Calu3 (cell line): Measurements from ENCODE around the gene CLCN7. TPM values are rescaled to one million over a fixed set of nuclear protein-coding genes. Genes with fewer than 3 reads are reported as not detected.

ENCODE experiments used
- BruUV-seq: library from RNA; stranded (reverse); fragments of 400-500 nt; replicated peaks from 2 replicates; lab custom pipeline; 2021; lab: Mats Ljungman, UMichigan
- CTCF ChIA-PET: fragments of 300-600 bp; sonication (Branson Sonifier 250); formaldehyde crosslinking; loops from one replicate; lab custom pipeline; 2022; ENCODE audit warnings: antibody characterized with exemption; lab: Charles Lee
- DNase-seq: peaks from one replicate; pipeline ENCODE4 v3.0.0; 2022
- H3K27ac Mint-ChIP-seq: one replicate; pipeline ENCODE4 v1.8.0; 2022; ENCODE audit warnings: mixed read lengths; ENCODE audit not compliant: unreplicated experiment
- H3K27me3 Mint-ChIP-seq: one replicate; pipeline ENCODE4 v1.8.0; 2022; ENCODE audit warnings: mixed read lengths; ENCODE audit not compliant: unreplicated experiment
- H3K36me3 Mint-ChIP-seq: one replicate; pipeline ENCODE4 v1.8.0; 2022; ENCODE audit warnings: mild to moderate bottlenecking, moderate library complexity, mixed read lengths; ENCODE audit not compliant: insufficient read depth, unreplicated experiment
- H3K4me1 Mint-ChIP-seq: one replicate; pipeline ENCODE4 v1.8.0; 2022; ENCODE audit warnings: mild to moderate bottlenecking, low read depth, mixed read lengths; ENCODE audit not compliant: unreplicated experiment
- H3K4me3 Mint-ChIP-seq: one replicate; pipeline ENCODE4 v1.8.0; 2022; ENCODE audit warnings: mild to moderate bottlenecking, low read depth, moderate library complexity, mixed read lengths; ENCODE audit not compliant: unreplicated experiment
- H3K9me3 Mint-ChIP-seq: one replicate; pipeline ENCODE4 v1.8.0; 2022; ENCODE audit warnings: low read depth, mixed read lengths; ENCODE audit not compliant: unreplicated experiment
- CTCF ChIP-seq: fragments of 200-600 bp; IDR thresholded peaks from one replicate; pipeline ENCODE4 v1.8.0; 2022; ENCODE audit warnings: antibody characterized with exemption; ENCODE audit not compliant: unreplicated experiment
- intact Hi-C: fragments of 100-400 bp; cut with micrococcal nuclease; formaldehyde crosslinking; loops from one replicate; pipeline ENCODE4 v1.10.0; 2022; ENCODE audit not compliant: unreplicated experiment
- total RNA-seq: library from RNA; stranded (reverse); gene quantifications from 2 replicates; pipeline ENCODE4 v1.2.3, GENCODE V29; 2022

Gene CLCN7
- total RNA-seq, 1 experiment from 2014 or later: 117 TPM

- Mint-ChIP-seq H3K36me3 (peaks cover 23% of the 10 kb centered on the region), H3K4me3 (no peak overlapping the region), H3K27me3 (no peaks in the 10 kb centered on the region), H3K27ac (no peak overlapping the region), H3K9me3 (no peaks in the 10 kb centered on the region), H3K4me1 (no peaks in the 10 kb centered on the region)
- BruUV-seq: no TSS peak
- TF ChIP-seq CTCF: no peak
- CTCF ChIA-PET: no interaction called here
- DNase-seq: no peak
- intact Hi-C loops: no loop called here
Measured at GRCh38 chr16:1397779-1398178, 77.0 kb downstream of the CLCN7 start.

- no peak overlapping the region for H3K27ac Mint-ChIP-seq
- no peaks in the 10 kb centered on the region for H3K9me3 Mint-ChIP-seq
- no peak overlapping the region for H3K4me3 Mint-ChIP-seq
- no peak for TF ChIP-seq CTCF
- CTCF ChIA-PET: no interaction called here
- DNase-seq: no peak
- no peaks in the 10 kb centered on the region for H3K27me3 Mint-ChIP-seq
- peaks cover 18% of the 10 kb centered on the region for H3K36me3 Mint-ChIP-seq
- no TSS peak for BruUV-seq
- H3K4me1 Mint-ChIP-seq: no peaks in the 10 kb centered on the region
- intact Hi-C loops: no loop called here
Measured at GRCh38 chr16:1395444-1396031, 79.3 kb downstream of the CLCN7 start.

Other genes with a start within 250 kb of the CLCN7 start
- gene TPSG1, start 249.8 kb downstream of the CLCN7 start, total RNA-seq: not detected in 2 replicates
- gene TPSB2, start 244.8 kb downstream of the CLCN7 start, total RNA-seq: not detected in 2 replicates
- gene TPSAB1, start 234.3 kb downstream of the CLCN7 start, total RNA-seq: not detected in 2 replicates
- not detected in 2 replicates for gene TPSD1, start 219.0 kb downstream of the CLCN7 start, total RNA-seq
- gene UBE2I, start 165.4 kb downstream of the CLCN7 start, total RNA-seq: 261 and 271 TPM in 2 replicates
- gene BAIAP3, start 141.4 kb downstream of the CLCN7 start, total RNA-seq: 2.4 and 7.0 TPM in 2 replicates
- 59.4 and 72.4 TPM in 2 replicates for gene TSR3, start 123.2 kb downstream of the CLCN7 start, total RNA-seq
- 63.9 and 80.2 TPM in 2 replicates for gene GNPTG, start 123.1 kb downstream of the CLCN7 start, total RNA-seq
- 35.5 TPM in 2 replicates for gene UNKL, start 60.3 kb downstream of the CLCN7 start, total RNA-seq
- gene UQCC4, start 54.3 kb downstream of the CLCN7 start, total RNA-seq: 16.6 and 23.4 TPM in 2 replicates
- gene PERCC1, start 44.0 kb downstream of the CLCN7 start, total RNA-seq: not detected in 2 replicates
- 3.2 and 6.1 TPM in 2 replicates for gene CCDC154, start 30.5 kb downstream of the CLCN7 start, total RNA-seq
- gene PTX4, start 13.9 kb upstream of the CLCN7 start, total RNA-seq: not detected in 2 replicates
- 84.9 and 85.4 TPM in 2 replicates for gene TELO2, start 18.3 kb upstream of the CLCN7 start, total RNA-seq
- not detected in 2 replicates for gene TMEM204, start 58.6 kb upstream of the CLCN7 start, total RNA-seq
- 29.2 and 29.8 TPM in 2 replicates for gene IFT140, start 137.0 kb upstream of the CLCN7 start, total RNA-seq
- gene CRAMP1, start 137.3 kb upstream of the CLCN7 start, total RNA-seq: 29.7 and 33.1 TPM in 2 replicates
- 167 and 185 TPM in 2 replicates for gene JPT2, start 203.3 kb upstream of the CLCN7 start, total RNA-seq
- 104 and 110 TPM in 2 replicates for gene MAPK8IP3, start 231.2 kb upstream of the CLCN7 start, total RNA-seq